ENCODE data around the gene RNF144A.

The RNF144A gene

DNA sequence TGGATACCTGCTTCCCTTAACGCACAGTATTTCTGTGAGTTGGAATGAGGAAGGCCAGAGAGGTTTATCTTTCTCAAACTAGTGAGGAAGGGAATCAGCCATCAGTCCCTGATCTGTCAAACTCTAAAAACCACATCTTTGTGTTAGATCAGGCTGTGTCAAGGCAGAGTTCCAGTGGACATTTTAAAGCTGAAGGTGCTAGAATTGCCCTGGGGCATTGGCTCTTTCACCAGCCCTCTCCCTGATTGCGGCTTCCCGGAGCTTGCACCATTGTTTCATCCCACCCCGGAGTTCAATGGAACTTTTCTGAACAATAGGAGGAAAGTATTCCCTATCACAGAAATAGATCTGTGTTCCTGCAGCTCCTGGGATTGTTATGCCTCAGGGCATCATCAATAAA is 110.2 kb downstream of the RNF144A start:
- no peak for DNase-seq

GRCh38 chr2:7027956-7028655 is 110.9 kb downstream of the RNF144A start:
- no peak for DNase-seq

DNA sequence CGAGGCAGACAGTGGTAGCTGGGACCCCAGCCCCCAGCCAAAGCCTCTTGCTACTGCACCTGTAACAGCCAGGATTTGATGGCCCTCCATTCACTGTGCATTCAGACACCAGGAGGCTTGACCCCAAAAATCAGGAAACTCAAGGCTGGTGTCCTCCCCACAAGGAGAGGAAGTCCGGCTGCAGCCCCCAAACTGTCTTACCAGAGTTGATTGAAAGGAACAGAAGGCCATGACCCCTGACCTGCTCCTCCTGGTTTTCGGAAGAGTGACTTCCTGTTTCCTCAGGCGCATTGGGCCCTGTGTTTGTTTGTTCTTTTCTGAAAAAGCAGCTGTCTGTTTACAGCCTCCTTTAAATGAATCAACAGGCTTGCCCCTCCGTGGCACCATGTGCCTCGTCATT is 111.6 kb downstream of the RNF144A start:
- no peak for DNase-seq

GRCh38 chr2:7029291-7030059 is 112.3 kb downstream of the RNF144A start:
- DNase-seq, result no peak

GRCh38 chr2:7030810-7031209 is 113.6 kb downstream of the RNF144A start:
- no peak for DNase-seq

- peak; percentile 90 for DNase-seq
Observed at GRCh38 chr2:7031547-7032245, 114.5 kb downstream of the RNF144A start.

DNA sequence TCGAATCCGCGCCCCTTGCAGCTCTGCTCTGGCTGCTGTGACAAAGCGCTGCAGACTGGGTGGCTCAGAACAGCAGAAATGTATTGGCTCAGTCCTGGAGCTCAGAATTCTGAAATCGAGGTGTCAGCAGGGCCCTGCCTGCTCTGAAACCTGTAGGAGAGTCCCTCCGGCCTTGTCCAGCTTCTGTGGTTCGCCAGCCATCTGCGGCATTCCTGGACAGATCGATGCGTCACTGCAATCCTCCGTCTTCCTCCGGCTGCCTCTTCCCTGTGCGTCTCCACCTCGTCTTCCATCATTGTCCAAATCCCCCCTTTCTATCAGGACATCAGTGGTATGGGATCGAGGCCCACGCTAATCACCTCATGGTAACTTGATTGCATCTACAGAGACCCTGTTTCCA is 115.2 kb downstream of the RNF144A start:
- no peak for DNase-seq

- no peak for DNase-seq
Observed at GRCh38 chr2:7033136-7033960, 116.1 kb downstream of the RNF144A start.

GRCh38 chr2:7034303-7034702 is 117.1 kb downstream of the RNF144A start:
- no peak for DNase-seq

GRCh38 chr2:7035884-7036283 is 118.7 kb downstream of the RNF144A start:
- no peak for DNase-seq

DNA sequence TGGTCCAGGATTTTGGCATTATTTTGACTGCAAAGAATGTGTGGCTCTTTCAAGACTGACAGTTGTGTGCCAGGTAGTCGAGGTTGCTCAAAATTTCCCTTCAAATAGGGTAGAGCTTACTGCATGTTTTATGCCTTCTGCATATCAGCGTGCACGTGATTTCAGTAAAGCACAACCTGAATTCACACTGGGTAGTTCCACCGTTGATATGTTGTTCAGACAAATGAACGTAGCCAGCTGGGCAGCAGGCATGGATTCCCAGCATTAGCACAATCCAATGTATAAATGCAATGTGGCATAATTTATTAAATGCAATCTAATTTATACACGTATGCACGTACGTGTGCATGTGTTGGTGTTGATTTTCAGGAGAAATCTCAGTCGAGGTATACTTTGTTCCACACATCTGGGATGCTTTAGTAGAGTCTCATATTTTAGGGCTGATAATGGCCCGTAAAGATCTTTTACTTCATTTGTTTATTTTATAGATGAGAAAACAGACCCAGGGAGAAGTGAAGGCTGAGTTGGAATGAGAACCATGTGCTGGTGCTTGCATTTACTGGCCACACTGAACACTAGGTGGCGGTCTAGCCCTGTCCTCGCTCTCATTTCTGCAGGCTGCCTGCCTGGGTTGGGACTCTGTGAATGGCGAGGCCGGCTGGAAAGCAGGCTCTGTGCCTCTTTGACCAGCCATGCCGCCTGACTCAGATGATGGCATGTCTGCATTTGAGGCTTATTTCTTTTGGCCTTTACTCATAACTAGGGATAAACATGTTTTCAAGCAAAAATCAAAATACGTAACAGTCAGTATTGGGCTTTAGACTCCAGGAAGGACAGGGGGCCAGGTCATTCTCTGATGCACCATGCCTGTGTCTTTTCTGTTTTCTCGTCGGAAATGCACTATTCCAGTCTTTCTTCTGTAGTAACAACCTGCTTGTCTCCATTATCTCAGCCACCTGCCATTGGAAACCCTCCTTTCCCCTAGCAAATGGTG is 120.4 kb downstream of the RNF144A start:
- no peak for DNase-seq

DNA sequence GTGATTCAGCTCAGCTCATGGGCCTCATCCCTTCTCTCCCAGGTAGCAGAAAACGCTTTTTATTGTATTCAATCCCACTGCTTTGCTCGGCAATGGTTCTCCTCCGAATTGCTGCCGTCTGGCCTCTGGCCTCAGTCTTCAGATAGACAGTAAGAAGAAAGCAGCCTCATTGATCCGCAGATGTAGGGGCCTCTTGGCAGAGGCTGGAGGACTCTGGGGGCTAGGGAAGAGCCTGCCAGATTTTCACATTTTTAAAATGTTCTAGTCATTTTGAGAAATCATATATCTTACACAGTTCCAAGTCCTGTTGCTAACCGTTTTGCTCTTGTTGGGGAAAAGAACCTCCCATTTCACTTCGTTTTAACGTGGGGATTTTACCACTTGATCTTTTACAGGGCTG is 123.3 kb downstream of the RNF144A start:
- DNase-seq, result no peak

DNA sequence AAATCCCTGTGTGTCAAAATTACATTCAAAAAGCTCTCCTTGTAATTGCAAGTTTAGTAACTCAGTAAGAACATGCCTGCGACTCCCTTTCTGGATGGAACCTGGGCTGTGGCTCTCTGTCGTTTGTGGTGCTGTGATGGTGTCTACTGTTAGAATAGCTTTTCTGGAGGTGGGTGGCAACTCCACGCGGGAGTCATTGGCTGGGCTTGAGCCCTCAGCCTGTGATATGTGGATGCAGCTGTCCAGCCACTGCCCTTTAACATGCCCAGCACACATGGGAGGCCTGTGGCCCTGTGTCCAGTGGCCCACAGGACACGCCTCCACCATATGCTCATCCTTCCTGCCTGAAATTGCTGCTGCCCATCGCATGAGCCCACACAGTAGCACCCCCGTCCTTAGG is 124.2 kb downstream of the RNF144A start:
- no peak for DNase-seq

DNA sequence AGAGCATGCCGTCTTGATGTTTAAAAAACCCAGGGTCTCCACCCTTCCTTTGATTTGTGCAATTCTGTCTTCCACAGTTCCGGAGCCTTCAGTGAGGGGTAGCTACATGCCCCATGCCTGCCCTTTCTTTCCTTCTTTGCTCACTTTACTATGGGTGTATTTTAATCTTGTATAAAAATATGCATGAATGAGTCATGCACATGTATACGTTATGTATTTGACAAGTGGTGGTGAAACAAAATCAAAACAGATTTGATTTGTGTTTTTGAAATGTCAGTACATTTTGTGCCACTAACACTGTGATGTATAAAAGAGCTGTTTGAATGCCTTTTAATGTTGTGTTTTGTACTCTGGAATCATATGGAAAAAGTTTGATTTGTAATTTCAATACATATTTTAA is 126.5 kb downstream of the RNF144A start:
- DNase-seq, result no peak

DNA sequence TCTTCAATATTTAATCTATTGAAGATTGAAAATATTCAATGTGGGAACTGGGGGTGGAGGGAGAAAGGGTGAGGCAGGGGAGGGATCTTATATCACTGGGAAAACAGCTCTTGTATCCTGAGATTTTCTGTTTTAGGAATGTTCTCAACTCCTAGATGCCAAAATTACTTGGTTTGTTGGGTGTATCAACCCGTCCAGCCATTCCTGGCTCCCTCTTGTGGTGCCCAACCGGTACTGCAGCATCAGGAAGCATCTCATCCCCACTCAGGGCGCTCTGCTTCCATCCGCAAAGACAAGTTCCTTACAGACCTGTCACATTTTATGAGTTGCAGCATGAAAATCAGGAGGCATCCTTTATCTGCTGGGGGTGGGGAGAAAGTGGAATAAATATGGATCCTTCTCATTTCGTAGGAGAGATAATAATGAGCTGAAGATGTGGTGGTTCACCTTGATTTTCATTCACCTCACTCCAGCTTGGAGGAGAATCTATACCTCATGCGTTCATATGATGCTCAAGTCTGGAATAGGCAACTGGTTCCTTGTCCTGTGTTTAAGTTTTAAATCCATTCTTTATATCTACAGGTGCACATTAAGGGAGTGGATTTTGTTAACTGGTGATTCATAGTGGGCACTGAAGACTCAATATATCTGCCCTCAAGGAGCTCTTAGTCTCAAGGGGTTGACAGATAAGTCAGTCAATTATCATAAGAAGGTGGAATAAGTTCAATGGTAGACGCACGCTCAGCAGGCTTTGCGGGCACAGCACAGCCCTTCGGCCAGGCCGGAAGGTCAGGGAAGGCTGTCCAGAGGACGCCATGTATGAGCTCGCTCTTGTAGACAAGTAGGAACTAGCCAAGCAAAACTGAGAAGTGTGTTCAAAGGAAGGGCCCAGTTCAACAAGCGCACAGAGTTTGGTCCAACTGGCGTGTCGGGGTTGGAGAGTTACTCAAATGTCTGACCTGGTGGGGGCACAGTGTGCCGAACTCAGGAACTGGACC is 127.3 kb downstream of the RNF144A start:
- DNase-seq, result peak; percentile 28

GRCh38 chr2:7045601-7046590 is 128.7 kb downstream of the RNF144A start:
- no peak for DNase-seq

GRCh38 chr2:7047661-7048060 is 130.4 kb downstream of the RNF144A start:
- DNase-seq, result no peak

DNA sequence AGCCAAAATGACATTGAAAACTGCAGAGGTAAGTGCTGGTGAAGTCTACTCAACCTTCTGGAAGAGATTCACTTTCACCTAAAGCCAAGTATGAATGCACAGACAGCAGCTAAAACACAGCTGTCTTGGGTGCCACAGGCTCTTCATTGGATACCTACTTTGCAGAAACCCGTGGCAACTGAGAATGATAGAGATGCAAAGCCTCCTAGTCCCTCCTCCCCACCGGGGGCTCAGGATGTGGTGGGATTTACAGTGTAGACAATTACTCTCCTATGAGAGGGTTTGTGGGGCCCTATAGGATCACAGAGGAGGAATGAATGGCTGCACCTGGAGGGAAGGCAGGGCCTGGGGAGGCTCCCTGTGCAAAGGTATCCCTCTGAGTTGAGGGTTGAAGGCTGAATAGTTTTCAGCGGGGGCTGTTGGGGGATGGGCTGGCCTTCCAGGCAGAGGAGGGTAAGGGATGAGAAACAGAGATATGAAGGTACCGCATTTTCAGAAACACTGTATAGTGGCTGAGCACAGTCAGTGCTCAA is 131.6 kb downstream of the RNF144A start:
- no peak for DNase-seq

GRCh38 chr2:7052404-7052803 is 135.2 kb downstream of the RNF144A start:
- DNase-seq, result no peak

Data from NCI-H1092 (cell line).